Measurements from ENCODE around the gene MDFIC.

MDFIC gene

GRCh38 chr7:115044224-115044623, 122.3 kb downstream of the MDFIC start:
- no peak for DNase-seq

- no peak for DNase-seq
Measured at GRCh38 chr7:115047958-115048720, 126.2 kb downstream of the MDFIC start.

GRCh38 chr7:115052706-115053105, 130.8 kb downstream of the MDFIC start:
- no peak for DNase-seq

DNA sequence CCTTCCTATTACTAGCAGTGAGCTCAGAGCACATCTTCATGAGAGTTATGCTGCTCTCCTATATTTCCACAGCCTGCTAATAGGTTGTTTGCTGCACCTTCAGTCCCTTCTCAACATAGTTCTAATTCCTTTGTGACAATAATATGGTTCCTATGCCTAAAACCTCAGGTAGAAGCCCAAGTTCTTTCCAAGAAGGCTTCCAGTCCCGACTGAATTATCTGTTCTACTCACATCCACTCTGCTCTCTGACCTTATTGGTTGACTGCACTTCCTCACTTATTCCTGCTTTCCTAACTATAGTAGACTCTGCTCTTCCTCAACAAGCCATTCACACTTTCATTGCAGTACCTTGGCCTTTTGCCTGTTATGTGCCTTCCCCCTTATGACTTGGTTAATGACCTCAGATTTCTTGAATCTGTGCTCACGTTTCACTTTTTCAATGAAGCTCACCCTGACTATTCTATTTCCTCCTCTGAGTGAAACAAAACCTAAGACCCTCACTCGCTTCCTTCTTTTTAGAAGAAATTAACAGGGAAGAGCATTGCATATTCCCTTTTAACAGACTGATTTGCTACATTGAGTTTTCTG, 132.7 kb downstream of the MDFIC start:
- no peak for DNase-seq

GRCh38 chr7:115056019-115056418, 134.1 kb downstream of the MDFIC start:
- no peak for DNase-seq

- peak in 1 of 2 donors; percentile 2 for DNase-seq
Measured at GRCh38 chr7:115058726-115059125, 136.8 kb downstream of the MDFIC start.

DNA sequence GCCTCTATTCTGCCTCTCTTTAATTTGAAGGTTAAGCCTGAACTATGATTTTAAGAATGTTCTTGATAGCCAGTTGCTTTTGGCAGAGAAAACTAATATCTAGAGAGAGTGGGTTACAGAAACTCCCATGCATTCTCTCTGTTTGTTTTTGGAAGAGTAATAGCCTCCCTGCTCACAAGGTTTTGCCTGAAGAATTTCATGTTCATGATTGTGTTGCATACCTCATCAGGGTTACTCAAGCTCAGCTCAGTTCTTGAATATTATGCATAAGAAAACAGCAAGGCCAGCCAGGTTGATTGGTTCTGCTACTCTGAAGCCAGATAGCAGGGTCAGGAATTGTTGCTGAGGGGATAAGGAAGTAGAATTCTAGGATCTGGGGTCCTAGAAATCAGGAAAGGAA, 137.4 kb downstream of the MDFIC start:
- DNase-seq = no peak

DNA sequence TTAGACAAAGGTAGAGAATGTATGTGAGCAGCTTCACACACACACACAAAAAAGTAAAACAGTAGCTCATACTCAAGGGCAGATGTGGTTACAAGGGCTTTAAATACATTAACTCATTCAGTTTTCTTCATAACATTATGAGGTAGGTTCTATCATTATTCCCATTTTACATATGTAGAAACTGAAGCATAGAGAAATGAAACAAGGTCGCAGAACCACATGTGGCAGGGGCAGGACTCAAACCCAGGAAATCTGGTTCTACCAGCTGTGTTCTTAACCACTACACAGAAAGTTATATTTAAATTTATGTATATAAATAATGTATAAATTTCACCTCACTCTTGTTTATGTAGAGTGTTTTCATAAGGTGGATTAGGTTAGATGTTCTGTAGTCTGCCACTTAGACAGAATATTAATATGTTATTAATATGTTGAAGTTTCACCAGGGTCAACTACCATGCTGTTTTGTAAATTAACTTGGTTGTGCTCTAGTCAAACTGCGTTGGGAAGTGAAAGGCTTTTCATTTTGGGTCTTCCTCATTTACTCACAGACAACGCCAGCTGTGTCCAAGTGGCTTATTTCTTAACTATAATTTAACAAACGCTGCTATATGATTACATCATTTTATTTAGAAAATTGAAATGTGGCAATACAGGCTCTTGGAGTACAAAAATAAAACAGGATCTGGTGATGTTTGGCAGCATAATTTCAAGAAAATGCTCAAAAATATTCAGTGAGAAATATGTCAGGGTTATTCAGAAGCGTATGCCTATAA, 138.4 kb downstream of the MDFIC start:
- DNase-seq = peak in 1 of 2 donors; percentile 1

DNA sequence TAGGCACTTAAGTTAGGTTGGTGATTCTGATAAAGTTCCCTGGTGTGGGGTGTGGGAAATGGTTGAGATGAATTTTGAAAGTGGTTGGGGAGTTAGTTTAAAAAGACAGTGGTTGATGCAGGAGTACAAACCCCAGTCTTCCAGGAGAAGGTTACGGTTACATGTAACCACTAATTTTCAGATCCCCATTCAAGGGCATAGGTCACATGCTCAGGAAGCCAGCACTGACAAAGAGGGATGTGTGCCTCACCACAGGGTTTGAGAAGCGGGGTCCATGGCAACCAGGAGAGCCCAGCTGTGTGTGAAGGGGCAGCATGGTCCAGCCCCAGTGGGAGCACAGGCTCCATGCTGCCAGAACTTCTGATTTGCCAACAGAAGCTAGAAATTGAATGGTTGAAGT, 144.2 kb downstream of the MDFIC start:
- DNase-seq = no peak

DNA sequence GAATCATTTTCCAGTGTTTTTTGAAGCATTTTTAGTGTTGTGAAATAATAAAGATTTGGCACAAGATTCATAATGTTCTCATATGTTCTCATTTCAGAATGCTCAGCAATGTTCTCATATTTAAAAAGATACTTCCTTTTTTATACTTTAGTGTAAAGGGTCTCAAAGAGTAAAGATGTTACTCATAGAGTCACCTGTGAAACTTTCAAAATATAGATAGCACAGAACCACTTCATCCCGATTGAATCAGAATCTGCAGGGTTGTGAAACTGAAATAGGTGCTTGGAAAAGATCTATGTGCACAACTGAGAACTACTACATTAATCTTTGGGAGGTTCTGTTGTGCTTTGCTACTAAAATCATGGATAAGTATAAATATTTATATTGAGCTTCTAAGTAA, 144.7 kb downstream of the MDFIC start:
- DNase-seq = no peak

- no peak for DNase-seq
Measured at GRCh38 chr7:115068220-115068619, 146.3 kb downstream of the MDFIC start.

Measured in hippocampal formation (tissue), 2 donors.